PC-9 (cell line): ENCODE data around the gene USP8.
"Not testable (repeated sequence)": the region's sequence is repeated elsewhere in the genome, so short reads cannot be mapped to it uniquely, and the experiment has no call there.

Experiments
- CTCF ChIP-seq: fragments of 200-600 bp; sonication (generic); conservative IDR thresholded peaks from 2 replicates; pipeline ENCODE4 v1.6.1; 2017; ENCODE audit warnings: mixed run types, antibody characterized with exemption, mild to moderate bottlenecking, moderate library complexity
- EZH2 ChIP-seq: fragments of 200-600 bp; sonication (generic); IDR thresholded peaks from 2 replicates; pipeline ENCODE4 v1.8.0; 2017; ENCODE audit warnings: antibody characterized with exemption, low read depth

GRCh38 chr15:50494547-50494946, 70.3 kb downstream of the USP8 start:
- TF ChIP-seq CTCF, EZH2: not testable (repeated sequence)
